Choroid plexus epithelial cell (primary cell): ENCODE results near the gene CPNE5.

Experiments used
- DNase-seq: peaks from one replicate; pipeline ENCODE4 v3.0.0-alpha.2; 2010; ENCODE audit warnings: low read depth
- H3K4me3 ChIP-seq: 2 replicates; pipeline ENCODE4 v1.5.1; 2011; ENCODE audit warnings: low read depth, mild to moderate bottlenecking, control low read depth, low read length, moderate library complexity
- TF ChIP-seq, protein P1 (sequence below): conservative IDR thresholded peaks from 2 replicates; pipeline ENCODE4 v1.5.1; 2011; ENCODE audit warnings: low read depth, mild to moderate bottlenecking, control low read depth, inconsistent platforms, low read length, moderate library complexity

CPNE5 gene

DNA sequence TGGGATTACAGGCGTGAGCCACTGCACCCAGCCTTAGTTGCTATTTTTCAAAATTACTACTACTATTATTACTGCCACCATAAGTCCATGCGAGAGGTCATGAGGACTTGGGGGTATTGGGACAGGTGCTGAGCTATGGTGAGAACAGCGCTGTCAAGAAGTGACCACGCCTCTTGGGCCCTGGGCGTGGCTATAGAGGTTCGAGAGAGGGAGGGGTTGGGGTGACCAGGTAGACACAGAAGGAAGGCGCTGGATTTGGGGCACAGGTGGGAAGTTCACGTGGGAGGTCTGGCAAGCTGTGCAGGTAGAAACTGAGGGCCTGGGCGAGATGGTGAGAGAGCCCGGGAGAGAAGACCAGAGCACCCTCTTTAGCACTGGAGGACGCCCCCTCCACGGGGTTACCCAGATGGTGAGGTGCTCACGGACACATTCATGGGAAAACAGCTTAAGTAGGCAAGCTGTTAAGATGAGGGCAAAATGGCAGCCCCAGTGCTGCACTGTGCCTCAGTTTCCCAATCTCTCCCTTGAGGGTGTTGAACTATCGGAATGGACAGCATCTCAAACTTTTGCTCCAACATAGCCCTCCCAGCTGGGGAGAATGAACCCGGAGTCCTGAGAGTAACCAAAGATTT is 80.6 kb downstream of the CPNE5 start:
- TF ChIP-seq, protein P1, sequence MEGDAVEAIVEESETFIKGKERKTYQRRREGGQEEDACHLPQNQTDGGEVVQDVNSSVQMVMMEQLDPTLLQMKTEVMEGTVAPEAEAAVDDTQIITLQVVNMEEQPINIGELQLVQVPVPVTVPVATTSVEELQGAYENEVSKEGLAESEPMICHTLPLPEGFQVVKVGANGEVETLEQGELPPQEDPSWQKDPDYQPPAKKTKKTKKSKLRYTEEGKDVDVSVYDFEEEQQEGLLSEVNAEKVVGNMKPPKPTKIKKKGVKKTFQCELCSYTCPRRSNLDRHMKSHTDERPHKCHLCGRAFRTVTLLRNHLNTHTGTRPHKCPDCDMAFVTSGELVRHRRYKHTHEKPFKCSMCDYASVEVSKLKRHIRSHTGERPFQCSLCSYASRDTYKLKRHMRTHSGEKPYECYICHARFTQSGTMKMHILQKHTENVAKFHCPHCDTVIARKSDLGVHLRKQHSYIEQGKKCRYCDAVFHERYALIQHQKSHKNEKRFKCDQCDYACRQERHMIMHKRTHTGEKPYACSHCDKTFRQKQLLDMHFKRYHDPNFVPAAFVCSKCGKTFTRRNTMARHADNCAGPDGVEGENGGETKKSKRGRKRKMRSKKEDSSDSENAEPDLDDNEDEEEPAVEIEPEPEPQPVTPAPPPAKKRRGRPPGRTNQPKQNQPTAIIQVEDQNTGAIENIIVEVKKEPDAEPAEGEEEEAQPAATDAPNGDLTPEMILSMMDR = no peak
- H3K4me3 ChIP-seq = no peak overlapping the region
- DNase-seq = no peak

DNA sequence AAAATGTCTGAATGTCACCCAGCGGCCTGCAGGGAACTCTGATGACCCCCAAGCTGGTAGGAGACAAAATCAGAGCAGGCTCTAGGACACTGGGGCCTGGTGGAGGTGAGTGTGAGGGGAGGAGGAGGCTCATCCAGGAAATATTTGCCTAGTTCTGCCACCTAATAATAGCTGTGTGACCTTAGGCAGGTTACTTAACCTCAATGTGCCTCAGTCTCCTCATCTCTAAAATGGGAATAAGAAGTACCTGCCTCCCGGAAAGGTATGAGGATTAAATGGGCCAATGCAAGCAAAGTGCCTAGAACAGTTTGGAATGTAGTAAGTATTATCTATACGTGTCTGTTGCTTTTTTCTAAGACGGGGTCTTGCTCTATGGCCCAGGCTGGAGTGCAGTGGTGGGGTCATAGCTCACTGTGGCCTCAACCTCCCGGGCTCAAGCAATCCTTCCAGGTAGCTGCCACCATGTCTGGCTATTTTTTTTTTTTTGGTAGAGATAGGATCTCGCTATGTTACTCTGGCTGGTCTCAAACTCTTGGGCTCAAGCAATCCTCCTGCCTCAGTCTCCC is 81.2 kb downstream of the CPNE5 start:
- TF ChIP-seq, protein P1 = no peak

DNA sequence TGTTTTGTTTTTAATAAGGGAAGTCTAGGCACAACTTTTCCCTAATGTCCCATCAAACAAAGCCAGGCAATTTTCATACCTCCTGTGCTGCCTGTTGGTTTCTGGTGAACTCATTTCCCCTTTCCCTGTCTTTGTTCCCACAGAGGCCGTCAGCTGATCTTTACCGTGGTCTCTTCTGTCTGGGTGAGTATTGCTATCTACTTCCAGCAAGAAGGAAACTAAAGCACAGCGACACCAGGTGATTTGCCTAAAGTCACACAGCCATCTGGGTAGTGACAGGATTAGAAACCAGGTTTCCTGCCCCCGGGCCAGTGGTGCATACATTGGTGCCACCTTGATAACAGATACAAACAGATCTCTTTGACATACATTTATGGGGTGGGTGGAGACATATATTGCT is 82.0 kb downstream of the CPNE5 start:
- DNase-seq = no peak
- no peak overlapping the region for H3K4me3 ChIP-seq

More for the DNA sequence above, 81.2 kb downstream of the CPNE5 start:
- no peak overlapping the region for H3K4me3 ChIP-seq
- no peak for DNase-seq

DNA sequence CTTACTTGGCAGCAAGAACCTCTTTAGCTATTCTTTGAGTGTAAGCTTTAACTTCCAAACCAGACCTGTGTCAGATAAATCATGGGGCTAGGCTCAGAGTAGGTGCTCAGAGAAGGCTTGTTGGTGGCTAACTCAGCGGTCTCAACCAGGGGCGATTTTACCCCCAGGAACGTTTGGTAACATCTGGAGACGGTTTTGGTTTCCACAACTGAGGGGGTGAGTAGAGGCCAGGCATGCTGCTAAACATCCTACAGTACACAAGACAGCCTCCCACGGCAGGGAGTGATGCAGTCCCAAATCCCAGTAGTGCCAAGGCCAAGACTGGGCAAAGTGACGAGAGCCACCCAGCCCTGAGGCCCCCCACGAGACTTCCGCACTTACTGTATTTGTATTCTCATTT is 82.5 kb downstream of the CPNE5 start:
- no peak for DNase-seq
- TF ChIP-seq, protein P1 = no peak
- H3K4me3 ChIP-seq = no peak overlapping the region

More for the DNA sequence above, 82.0 kb downstream of the CPNE5 start:
- TF ChIP-seq, protein P1 = no peak

DNA sequence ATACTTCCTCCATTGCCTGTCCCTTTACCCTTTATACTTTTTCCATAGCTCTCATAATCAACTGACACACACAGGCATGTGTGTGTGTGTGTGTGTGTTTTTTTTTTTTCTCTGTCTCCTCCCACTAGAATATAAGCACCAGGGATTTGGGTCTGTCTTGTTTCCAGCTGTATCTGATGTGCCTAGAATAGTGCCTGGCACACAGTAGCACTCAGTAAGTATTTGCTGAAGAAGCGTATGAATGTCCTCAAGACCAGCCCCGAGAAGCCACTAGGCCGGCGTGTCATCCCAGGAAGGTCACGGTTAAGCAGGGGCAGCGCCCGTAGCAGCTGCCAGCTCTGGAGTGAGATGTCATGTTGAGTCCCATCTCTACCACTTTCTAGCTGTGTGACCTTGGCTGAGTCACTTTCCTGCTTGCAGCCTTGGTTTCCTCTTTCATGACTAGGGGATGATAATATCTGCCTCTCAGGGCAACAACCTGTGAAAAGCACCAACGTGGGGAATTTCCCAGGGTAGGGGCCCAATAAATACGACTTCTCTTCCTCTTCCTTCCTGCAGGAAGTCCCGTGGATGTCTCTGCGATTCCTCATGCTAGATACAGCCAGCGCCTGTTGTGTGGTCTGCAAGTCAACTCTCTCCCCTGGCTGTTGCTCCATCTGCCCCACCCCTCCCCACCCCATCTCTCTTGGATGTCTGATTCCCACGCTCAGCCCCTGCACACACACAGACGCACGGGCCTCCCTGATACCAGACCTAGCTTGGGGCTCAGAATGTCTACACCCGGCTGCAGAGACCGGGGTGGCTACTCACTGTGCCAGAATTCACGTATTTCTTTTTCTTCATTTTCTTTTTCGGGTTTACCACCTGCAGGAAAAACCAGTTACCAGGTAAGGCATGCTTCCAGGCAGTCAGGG is 83.6 kb downstream of the CPNE5 start:
- TF ChIP-seq, protein P1 = no peak
- H3K4me3 ChIP-seq = no peak overlapping the region
- DNase-seq = peak; percentile 49

DNA sequence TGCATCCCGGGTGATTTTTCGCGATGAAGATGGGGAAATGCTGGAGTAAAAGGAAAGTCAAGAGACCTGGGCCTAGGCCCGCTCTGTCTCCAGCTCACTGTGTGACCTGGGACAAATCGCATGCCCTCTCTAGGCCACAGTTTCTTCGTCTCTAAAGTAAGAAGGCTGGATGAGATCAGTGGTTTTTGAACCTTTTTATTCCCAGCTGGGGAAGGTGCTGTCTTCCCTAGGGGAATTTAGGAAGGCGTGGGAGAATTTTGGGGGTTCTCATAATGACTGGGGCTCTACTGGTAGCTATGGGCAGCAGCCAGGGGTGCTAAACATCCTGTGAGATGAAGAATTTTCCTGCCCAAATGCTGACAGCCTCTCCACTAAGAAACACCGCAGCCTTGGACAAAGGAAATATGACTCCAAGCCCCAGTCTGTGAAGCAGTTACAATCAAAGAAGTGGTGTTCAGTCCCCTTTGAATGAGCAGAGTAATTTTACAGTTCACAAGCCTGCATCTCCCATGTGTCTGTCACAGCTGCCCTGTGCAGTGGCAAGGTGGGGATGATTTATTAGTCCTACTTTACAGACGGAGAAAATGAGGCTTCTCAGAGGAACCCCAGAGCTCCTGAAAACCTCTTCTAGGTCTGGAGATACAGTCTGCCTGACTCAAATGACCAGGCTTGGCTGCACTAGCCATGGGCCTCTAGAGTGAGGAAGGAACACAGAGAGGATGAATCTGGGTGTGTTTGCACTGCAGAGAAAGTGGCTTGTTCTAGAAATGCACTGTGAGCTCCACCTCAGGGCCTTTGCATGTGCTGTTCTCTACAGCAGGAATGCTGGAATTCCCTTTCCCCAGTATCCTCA is 84.4 kb downstream of the CPNE5 start:
- DNase-seq = no peak
- TF ChIP-seq, protein P1 = no peak
- H3K4me3 ChIP-seq = no peak overlapping the region
